ENCODE data around the gene WHRN.
A peak's percentile ranks its signal among the peaks of the same experiment; 100 is the strongest.

Gene WHRN

DNA sequence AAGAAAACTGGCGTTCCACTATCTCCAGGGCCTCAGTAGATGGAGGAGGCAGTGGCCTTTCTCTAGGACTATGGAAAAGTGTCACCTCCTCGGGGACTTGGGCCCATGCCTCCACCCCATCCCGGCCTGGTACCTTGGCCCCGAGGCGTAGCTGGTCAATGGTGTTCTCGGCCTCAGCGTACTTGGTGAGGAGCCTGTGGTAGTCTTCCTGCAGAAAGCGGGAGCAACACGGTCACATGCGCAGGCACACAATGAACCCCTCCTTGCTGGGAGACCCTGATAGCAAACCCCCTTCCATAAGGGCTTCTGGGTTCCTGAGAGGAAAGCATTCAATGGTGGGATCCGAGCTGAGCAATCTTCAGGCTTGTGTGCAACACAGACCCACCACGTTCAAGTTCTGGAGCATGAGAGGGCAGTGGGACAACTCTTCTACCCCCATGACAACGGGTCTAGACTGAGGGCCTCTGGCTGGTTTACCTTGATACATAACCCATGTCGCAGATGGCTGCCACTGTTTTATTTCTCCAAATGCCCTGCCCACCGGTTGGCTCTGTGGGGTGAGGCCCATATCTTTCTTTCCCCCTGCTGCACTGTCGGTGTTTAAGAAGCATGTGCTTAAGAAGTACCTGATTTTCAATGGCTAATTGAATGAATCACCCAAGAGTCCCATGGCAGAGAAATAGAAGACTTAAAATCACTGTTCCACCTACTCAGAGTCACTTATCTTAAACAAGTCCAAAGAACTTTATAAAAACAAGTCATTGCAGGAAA is 131.1 kb downstream of the WHRN start:
- no peaks in the 10 kb centered on the region for H3K9me3 Mint-ChIP-seq
- no peaks in the 10 kb centered on the region for H3K27me3 Mint-ChIP-seq
- H3K27ac Mint-ChIP-seq, result peak overlapping the region; percentile 88
- H3K4me1 Mint-ChIP-seq, result peaks cover 88% of the 10 kb centered on the region
- H3K4me3 Mint-ChIP-seq, result peak overlapping the region; percentile 56
- peaks cover 22% of the 10 kb centered on the region for H3K36me3 Mint-ChIP-seq

DNA sequence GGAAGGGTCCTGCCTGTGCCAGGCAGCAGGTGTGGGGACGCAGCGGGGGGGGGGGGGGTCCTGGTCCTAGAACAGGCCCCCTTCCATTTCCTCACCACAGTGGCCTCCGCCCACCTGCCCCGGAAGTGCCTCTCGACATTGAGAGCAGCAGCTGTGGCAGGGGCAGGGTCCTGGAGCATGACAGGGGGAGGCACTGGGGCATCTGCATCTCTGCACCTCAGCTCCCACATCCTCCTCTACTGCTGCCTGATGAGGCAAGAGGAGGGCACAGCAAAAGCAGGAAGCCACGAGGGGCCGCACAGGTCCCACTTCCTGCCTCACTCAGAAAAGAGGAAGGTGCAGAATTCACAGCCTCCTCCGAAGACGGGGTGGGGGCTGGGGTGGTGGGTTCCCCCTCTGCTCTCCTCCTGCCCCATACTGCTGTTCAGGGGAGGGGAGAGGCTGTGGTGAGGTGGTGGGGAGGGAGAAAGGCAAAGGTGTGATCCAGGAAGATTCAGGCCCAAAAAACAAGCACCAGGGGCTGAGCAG is 132.3 kb downstream of the WHRN start:
- no peaks in the 10 kb centered on the region for H3K27me3 Mint-ChIP-seq
- H3K4me1 Mint-ChIP-seq, result peaks cover 83% of the 10 kb centered on the region
- H3K27ac Mint-ChIP-seq, result peak overlapping the region; percentile 94
- H3K4me3 Mint-ChIP-seq, result peak overlapping the region; percentile 59
- H3K36me3 Mint-ChIP-seq, result peaks cover 22% of the 10 kb centered on the region
- no peaks in the 10 kb centered on the region for H3K9me3 Mint-ChIP-seq

DNA sequence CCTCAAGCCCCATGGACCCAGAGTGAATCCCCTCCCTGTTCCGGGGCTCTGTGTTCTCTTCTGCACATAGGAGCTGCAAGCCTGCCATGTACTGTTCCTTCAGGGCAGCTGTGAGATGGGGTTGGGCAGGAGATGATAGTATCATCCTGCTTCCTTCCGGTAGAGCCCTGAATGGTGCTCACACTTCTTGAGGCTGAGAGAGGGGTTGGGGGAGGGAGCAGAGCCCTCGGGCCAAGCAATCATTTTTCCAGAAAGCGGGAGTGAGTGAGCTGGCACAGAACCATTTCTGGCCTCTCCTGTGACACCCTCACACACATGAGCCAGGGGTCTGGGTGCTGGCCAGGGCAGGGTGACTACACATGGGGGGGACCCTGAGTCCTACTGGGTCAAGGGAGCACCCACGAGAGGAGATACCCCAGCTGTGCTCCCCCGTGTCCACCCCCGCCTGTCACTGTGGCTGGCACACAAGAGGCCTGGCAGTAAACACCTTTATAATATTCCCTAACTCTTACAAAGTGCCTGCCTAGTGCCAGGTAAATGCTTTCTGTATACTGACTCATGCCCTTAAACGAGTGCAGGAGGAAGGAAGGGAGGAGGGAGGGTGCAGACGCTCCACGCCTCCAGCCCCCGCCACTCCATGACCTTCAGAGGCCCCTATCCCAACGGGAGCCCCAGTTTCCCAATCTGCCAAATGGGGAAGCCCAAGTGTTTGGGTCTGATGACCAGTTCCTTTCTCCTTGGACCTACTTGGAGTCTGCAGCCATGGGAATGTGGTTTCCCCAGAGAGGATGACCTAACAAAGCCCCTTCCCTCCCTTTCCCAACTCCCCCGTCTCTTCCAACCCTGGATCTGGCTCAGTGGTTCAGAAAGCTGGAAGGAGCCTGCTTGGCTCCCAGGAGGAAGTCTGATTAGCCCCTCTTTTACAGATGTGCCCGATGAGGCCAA is 133.0 kb downstream of the WHRN start:
- peaks cover 19% of the 10 kb centered on the region for H3K36me3 Mint-ChIP-seq
- H3K4me3 Mint-ChIP-seq, result peak overlapping the region; percentile 79
- no peaks in the 10 kb centered on the region for H3K9me3 Mint-ChIP-seq
- H3K27ac Mint-ChIP-seq, result peak overlapping the region; percentile 94
- peaks cover 84% of the 10 kb centered on the region for H3K4me1 Mint-ChIP-seq
- H3K27me3 Mint-ChIP-seq, result no peaks in the 10 kb centered on the region

DNA sequence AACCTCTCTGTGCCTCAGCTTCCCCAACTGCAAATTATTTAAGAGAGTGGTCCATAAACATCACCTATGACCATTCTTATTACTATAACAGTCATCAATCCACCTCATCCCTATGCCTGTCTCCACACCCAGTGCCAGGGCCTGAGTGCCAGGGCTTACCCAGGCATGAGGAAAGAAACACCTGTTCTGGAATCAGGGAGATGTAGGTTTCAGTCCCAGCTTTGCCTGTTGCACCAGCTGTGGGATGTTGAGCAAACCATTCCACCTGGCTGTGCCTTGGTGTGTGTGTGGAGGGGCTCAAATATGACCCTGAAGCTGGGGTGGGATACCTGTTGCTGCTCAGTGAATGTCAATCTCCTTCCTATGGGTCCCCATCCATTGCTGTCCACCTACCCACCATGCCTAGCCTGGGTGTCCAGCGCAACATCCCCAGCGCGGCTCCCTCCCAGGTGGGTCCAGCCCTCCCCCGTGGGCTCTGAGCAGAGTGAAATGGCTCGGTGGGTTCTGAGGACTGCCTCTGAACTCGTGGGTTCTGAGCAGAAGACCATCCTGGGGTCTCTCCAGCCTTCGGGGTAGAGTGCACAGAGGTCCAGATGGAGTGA is 133.8 kb downstream of the WHRN start:
- Mint-ChIP-seq H3K27ac (peak overlapping the region; percentile 94), H3K36me3 (peaks cover 15% of the 10 kb centered on the region)

DNA sequence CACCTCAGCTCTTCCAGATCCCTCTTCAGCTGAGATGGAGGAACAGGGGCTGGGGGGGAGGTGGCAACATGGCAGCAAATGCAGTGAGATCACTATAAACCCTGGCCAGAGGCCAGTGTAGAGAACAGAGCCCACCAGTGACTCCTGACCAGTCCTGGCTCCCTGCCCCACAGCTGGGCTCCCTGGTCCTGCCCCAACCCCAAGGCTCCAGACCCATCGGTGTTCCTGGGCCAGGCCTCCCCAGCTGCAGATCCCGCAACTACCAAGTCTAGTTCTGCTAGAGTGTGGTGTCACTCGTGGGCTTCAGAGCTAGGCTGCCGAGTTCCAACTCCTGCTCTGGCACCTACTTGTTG is 134.3 kb downstream of the WHRN start:
- Mint-ChIP-seq H3K9me3 (no peaks in the 10 kb centered on the region), H3K4me1 (peaks cover 86% of the 10 kb centered on the region), H3K4me3 (no peak overlapping the region), H3K36me3 (peaks cover 16% of the 10 kb centered on the region), H3K27ac (peak overlapping the region; percentile 94), H3K27me3 (no peaks in the 10 kb centered on the region)

More for the DNA sequence above, 133.8 kb downstream of the WHRN start:
- peak overlapping the region; percentile 79 for H3K4me3 Mint-ChIP-seq
- H3K27me3 Mint-ChIP-seq, result no peaks in the 10 kb centered on the region
- peaks cover 84% of the 10 kb centered on the region for H3K4me1 Mint-ChIP-seq
- no peaks in the 10 kb centered on the region for H3K9me3 Mint-ChIP-seq

DNA sequence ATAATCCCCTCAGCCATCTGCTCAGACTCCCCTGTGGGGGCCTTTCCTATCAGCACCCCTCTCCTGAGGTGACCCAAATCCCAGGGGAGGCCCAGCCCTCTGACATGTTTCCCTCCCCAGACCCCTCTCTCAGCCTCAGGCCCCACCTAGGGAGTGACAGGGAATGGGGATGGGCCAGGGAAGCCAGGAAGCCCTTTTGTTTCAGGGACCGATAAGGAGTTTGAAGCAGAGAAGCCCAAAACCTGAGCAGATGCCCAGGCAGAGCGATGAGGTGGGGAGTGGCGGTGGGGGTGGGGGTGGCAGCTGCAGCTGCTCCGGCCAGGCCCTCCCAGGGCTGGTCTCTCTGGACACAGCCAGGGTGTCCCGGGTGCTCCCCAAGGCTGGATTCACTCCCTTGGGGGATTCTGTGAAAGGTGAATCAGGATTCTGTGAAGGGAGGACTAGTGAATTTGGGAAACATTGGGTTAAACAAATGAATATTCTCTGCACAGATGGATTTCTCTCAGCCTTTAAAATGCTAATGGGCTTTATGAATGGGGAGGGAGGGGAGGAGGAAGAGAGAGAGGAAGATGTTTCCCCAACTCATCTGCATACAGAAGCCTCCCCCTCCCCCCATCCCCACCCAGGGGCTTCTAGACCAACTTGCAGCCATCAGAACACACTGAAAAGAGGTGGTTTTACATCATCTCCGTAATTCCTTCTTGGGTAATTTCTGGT is 134.9 kb downstream of the WHRN start:
- peaks cover 15% of the 10 kb centered on the region for H3K36me3 Mint-ChIP-seq
- peak overlapping the region; percentile 94 for H3K27ac Mint-ChIP-seq
- H3K4me3 Mint-ChIP-seq, result no peak overlapping the region
- peaks cover 87% of the 10 kb centered on the region for H3K4me1 Mint-ChIP-seq
- H3K9me3 Mint-ChIP-seq, result no peaks in the 10 kb centered on the region
- H3K27me3 Mint-ChIP-seq, result no peaks in the 10 kb centered on the region

DNA sequence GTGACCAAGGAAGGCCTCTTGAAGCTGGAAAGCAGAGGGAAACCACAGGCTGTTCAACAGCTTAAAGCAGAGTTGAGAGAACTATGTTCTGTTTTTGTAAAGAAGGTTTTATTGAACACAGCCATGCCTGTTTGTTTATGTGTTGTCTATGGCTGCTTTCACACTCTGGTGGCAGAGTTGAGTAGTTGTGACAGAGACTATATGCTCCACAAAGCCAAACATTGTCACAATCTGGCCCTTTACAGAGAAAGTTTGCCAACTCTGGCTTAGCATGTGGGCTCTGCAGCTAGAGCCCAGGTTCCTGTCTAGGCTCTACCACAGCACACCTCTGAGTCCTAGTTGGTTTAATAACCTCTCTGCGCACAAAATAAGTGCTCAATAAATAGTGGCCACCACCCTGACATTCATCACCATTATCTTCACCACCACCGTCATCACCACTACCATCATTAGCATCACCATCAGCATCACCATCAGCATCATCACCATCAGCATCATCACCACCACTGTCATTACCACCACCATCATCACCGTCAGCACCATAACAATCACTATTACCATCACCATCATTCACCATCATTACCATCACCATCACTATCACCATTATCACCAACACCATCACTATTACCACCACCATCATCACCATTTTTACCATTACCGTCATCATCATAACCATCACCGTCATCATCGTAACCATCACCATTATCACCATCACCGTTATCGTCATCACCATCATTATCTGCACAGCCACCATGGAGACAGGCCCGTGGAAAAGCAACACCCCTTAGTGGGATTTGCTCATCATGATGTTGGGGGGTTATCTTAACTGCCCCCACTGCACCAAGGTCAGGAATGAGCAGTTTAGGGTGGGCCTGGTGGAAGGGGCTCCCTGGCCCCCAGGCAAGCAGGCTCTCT is 135.8 kb downstream of the WHRN start:
- Mint-ChIP-seq H3K36me3 (peaks cover 14% of the 10 kb centered on the region), H3K27ac (peak overlapping the region; percentile 13), H3K4me1 (peaks cover 86% of the 10 kb centered on the region), H3K27me3 (no peaks in the 10 kb centered on the region), H3K9me3 (no peaks in the 10 kb centered on the region), H3K4me3 (no peak overlapping the region)

DNA sequence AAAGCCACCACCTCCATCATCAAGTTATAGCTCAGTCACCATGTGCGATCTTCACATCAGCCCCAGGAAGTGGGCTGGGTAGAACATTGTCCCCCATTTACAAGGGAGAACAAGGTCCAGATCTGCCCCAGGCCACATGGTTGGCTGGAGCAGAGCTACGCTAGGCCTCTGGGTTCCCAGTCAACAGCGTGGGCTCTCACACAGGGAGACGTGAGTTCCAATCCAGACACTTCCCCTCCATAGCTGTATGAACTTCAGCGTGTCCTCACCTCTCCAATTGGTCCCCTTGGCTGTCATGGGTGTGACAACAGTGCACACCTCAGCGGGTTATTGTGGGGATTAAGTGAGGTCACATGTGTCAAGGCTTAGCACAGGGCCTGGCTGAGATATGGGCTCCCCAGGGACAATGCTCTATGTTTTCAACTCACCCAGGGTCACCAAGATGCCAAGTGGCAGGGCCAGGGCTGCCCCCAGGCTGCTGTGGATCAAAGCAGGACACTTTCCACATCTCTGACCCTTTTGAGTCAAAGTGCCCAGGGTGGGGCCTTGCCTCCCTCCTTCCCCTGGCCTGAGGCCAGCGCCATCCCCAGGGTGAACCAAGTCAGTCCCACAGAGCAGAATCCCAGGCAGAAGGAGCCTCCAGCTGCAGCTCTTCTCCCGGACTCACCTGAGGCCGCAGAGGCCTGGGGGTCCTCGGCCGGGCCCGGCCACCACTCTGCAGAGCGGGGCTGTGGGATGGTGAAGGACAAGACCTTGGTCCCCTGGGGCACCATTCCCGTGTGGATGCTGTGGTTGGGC is 137.3 kb downstream of the WHRN start:
- H3K27ac Mint-ChIP-seq, result peak overlapping the region; percentile 71
- no peaks in the 10 kb centered on the region for H3K27me3 Mint-ChIP-seq
- H3K4me3 Mint-ChIP-seq, result peak overlapping the region; percentile 30
- peaks cover 21% of the 10 kb centered on the region for H3K36me3 Mint-ChIP-seq
- H3K9me3 Mint-ChIP-seq, result no peaks in the 10 kb centered on the region
- peaks cover 86% of the 10 kb centered on the region for H3K4me1 Mint-ChIP-seq

DNA sequence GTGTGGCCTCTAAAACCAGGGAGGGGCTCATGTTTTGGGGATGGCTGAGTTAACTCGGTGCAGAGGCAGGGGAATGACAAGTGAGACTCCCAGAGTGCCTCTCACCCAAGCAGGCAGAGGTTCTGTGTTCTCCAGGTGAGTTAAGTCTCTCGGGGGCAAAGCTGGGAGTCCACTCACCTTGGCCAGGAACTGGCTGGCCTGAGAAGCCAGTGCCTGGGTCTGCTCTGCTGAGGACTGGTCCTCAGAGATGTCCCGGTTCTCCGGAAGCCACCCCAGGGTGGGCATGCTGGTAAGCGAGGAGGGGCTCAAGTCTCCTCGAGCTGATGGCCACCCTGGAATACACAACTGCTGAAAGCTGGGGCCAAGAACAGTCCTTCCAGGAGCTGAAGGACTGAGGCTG is 137.9 kb downstream of the WHRN start:
- H3K9me3 Mint-ChIP-seq, result no peaks in the 10 kb centered on the region
- no peaks in the 10 kb centered on the region for H3K27me3 Mint-ChIP-seq
- peaks cover 85% of the 10 kb centered on the region for H3K4me1 Mint-ChIP-seq
- peak overlapping the region; percentile 70 for H3K4me3 Mint-ChIP-seq
- H3K27ac Mint-ChIP-seq, result peak overlapping the region; percentile 95
- peaks cover 23% of the 10 kb centered on the region for H3K36me3 Mint-ChIP-seq

DNA sequence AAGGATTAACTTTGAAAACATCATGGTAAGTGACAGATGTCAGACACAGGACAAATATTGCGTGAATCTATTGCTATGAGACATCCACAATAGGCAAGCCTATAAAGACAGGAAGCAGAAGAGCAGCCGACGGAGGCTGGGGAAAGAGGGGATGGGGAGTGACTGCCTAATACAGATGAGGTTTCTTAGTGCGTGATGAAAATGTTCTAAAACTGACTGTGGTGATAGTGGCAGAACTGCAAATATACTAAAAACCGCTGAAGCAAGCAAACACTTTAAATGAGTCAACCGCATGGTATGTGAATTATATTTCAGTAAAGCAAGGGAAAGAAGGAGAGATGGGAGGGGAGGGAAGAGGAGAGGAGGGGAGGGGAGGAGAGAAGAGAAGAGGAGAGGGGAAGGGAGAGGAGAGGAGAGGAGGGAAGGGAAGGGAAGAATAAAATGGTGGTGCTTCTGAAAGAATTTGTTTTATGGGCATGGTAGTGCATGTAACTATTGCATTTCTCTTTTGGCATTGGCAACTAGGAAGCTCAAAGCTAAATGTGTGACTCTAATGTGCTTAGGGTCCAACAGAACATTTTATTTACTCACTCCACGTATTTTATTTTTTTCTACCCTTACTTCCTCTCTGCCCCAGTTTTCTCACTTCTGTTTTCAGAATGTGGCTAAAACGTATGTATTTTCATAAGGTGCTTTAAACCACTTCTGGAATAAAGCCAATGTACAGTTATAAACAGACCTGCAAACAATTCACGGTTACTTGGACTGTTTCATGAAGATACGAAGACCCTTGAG is 138.7 kb downstream of the WHRN start:
- peaks cover 20% of the 10 kb centered on the region for H3K36me3 Mint-ChIP-seq
- peaks cover 80% of the 10 kb centered on the region for H3K4me1 Mint-ChIP-seq
- peak overlapping the region; percentile 95 for H3K27ac Mint-ChIP-seq
- H3K9me3 Mint-ChIP-seq, result no peaks in the 10 kb centered on the region
- H3K27me3 Mint-ChIP-seq, result no peaks in the 10 kb centered on the region
- peak overlapping the region; percentile 70 for H3K4me3 Mint-ChIP-seq

DNA sequence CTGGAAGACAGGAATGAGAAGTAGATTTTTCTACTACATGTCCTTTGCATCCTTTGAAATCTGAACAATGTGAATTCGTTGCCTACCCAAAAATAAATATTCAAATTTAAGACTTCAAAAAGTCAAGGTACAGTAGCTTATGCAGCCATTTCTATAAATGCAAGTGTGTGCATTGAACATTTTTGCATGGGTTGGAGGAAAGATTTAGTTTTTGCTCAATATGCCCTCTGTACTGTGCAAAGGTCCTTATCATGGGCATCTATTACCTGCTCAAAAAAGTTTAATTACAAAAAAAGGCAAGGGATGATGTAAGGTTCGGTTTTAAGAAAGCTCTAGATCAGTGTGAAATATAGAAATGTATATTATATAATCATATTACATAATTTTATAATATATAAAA is 140.1 kb downstream of the WHRN start:
- peaks cover 28% of the 10 kb centered on the region for H3K36me3 Mint-ChIP-seq
- H3K4me3 Mint-ChIP-seq, result no peak overlapping the region
- H3K27ac Mint-ChIP-seq, result no peak overlapping the region
- H3K27me3 Mint-ChIP-seq, result no peaks in the 10 kb centered on the region
- peaks cover 84% of the 10 kb centered on the region for H3K4me1 Mint-ChIP-seq
- H3K9me3 Mint-ChIP-seq, result no peaks in the 10 kb centered on the region

DNA sequence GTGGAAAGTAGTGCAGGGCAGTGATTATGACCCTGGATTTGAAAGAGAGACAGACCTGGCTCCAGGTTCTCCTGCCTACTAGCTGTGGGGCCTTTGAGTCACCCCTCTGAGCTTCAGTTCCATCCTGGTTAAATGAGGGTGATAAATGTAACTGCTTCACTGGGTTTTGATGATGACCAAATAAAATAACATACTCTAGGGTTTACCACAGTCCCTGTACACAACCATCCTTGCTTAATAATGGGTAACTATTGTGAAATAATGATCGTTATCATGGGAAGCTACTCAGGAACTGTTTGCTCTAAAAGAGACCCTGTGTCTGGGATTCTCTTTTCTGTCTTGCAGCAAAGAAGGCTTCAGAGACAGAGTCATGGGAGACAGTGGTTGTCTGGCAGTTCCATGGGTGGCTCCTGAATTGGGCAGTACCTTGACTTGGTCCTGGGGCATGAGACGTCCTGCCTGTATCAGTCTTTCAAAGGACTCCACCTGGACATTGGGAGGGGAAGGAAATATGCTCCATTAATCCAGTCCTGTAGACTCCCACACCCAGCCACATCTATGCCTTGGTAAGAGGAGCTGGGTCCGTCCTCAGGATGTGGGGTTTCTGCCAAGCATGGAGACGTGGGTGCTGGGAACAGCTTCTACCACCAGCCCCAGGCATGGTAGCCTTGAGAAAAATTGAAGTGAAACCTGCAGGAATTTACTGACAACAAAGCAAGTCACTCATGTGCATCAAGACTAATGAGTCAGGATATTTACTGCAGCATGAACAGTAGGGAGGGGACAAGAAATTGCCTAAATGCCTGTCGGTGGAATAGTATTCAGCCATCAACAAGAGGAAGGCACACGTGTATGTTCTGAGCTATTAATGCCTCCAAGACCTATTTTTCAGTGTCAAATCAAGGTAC is 140.9 kb downstream of the WHRN start:
- no peaks in the 10 kb centered on the region for H3K27me3 Mint-ChIP-seq
- H3K36me3 Mint-ChIP-seq, result peaks cover 25% of the 10 kb centered on the region
- H3K27ac Mint-ChIP-seq, result peak overlapping the region; percentile 93
- peaks cover 86% of the 10 kb centered on the region for H3K4me1 Mint-ChIP-seq
- H3K4me3 Mint-ChIP-seq, result peak overlapping the region; percentile 39
- H3K9me3 Mint-ChIP-seq, result no peaks in the 10 kb centered on the region

Data from activated naive CD4-positive, alpha-beta T cell treated with anti-CD3 and anti-CD28 coated beads, Interleukin-2, amount 50 U/mL, for 24 hours (primary cell).